ENCODE measurements around the gene ZNF281.

- TF ChIP-seq CTCF (conservative IDR thresholded peaks at IDR 0.05; ENCODE audit: low read depth, low read length): no peak
- no peak for TF ChIP-seq RFX5 (IDR thresholded peaks at IDR 0.05; ENCODE audit: low read depth, low read length)
- TF ChIP-seq ELK1 (IDR thresholded peaks at IDR 0.05; ENCODE audit: borderline replicate concordance, low read depth, low read length): no peak
- TF ChIP-seq MAZ (IDR thresholded peaks at IDR 0.05; ENCODE audit: borderline replicate concordance, low read depth, low read length): no peak
- no peak for TF ChIP-seq RAD21 (IDR thresholded peaks at IDR 0.05; ENCODE audit: low read length)
- no peak for TF ChIP-seq CHD1 (IDR thresholded peaks at IDR 0.05; ENCODE audit: low read depth, low read length)
- no peak for TF ChIP-seq POLR2A (IDR thresholded peaks at IDR 0.05; ENCODE audit: low read depth, low read length)
Measured at GRCh38 chr1:200372095-200372884, 37.5 kb downstream of the ZNF281 start.
